Thyroid gland (tissue), 4 donors: ENCODE results near the gene HINT3.

Experiments used
- POLR2A ChIP-seq, 2 donors: fragments of 450-650 bp; IDR thresholded peaks; one replicate each; pipeline ENCODE4 v1.6.1; 2017; ENCODE audit warnings: antibody characterized with exemption in 2 of 2, mild to moderate bottlenecking in 2 of 2, moderate library complexity in 1 of 2
- TF ChIP-seq, protein P1 (sequence below), 6 experiments: fragments of 200-600 bp in 3 of 6; fragments of 450-650 bp in 3 of 6; sonication (generic) in 3 of 6; IDR thresholded peaks; one replicate each; pipeline ENCODE4 v1.5.1; 2016 to 2019; ENCODE audit warnings: antibody characterized with exemption in 6 of 6, mild to moderate bottlenecking in 2 of 6, inconsistent platforms in 1 of 6, moderate library complexity in 1 of 6

DNA sequence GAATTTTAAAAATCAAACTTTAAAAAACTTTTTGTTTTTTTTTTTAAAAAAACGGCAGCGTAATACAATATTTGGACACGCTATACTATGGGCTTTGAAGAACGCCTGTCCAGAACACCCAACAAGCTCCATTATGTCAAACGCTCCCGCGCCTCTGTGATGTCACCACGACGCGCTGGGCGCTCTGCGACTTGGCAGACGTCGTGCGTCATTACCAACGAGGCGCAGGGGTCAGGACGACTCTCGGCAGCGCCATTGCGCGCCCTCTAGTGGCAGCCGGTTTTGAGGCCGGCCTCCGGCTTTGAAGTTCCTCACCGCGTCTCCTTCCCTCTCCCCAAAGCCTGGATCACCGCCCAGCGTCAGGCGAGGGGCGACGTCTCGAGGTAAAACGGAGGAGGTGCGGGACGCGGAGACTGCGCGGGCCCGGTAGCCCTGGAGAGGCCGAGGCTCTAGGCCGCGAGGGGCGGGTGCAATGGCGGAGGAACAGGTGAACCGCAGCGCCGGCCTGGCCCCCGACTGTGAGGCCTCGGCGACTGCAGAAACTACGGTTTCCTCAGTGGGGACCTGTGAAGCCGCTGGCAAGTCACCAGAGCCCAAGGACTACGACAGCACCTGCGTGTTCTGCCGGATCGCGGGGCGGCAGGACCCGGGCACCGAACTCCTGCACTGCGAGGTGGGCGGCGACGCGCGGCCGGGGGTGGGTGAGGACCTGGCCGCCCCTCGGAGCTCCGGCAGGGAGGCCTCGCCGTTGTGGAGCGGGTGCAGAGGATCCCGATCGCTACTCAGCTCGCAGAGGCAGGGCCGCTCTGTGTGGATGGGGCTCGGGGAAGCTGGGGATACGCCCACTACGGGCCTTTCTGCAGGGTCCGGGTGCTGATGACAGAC, at the start of gene HINT3:
- TF ChIP-seq, protein P1, sequence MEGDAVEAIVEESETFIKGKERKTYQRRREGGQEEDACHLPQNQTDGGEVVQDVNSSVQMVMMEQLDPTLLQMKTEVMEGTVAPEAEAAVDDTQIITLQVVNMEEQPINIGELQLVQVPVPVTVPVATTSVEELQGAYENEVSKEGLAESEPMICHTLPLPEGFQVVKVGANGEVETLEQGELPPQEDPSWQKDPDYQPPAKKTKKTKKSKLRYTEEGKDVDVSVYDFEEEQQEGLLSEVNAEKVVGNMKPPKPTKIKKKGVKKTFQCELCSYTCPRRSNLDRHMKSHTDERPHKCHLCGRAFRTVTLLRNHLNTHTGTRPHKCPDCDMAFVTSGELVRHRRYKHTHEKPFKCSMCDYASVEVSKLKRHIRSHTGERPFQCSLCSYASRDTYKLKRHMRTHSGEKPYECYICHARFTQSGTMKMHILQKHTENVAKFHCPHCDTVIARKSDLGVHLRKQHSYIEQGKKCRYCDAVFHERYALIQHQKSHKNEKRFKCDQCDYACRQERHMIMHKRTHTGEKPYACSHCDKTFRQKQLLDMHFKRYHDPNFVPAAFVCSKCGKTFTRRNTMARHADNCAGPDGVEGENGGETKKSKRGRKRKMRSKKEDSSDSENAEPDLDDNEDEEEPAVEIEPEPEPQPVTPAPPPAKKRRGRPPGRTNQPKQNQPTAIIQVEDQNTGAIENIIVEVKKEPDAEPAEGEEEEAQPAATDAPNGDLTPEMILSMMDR (IDR thresholded peaks at IDR 0.05) = peak; percentile 88 to 98 (median 97)
- peak; percentile 43 to 64 for TF ChIP-seq POLR2A (IDR thresholded peaks at IDR 0.05)
